ENCODE results near the gene PCYT1B.

Gene PCYT1B

DNA sequence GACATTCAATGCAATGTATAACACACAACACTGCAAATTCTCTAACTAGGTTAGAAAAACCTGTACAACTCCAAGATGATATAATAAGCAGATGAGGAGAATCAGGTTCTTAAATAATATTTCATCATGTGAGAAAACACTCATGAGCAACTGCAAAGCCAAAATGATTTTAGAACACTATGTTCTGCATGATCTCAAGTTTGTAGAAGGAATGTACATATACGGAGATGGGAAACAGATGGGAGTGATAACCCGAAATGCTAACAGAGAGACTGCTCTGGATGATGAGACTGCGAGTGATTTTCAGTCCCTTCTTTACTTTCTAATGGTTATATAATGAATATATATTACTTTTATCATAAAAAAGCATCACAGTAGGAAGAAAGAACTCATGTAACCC, 80.9 kb downstream of the PCYT1B start:
- TF ChIP-seq, protein P1, sequence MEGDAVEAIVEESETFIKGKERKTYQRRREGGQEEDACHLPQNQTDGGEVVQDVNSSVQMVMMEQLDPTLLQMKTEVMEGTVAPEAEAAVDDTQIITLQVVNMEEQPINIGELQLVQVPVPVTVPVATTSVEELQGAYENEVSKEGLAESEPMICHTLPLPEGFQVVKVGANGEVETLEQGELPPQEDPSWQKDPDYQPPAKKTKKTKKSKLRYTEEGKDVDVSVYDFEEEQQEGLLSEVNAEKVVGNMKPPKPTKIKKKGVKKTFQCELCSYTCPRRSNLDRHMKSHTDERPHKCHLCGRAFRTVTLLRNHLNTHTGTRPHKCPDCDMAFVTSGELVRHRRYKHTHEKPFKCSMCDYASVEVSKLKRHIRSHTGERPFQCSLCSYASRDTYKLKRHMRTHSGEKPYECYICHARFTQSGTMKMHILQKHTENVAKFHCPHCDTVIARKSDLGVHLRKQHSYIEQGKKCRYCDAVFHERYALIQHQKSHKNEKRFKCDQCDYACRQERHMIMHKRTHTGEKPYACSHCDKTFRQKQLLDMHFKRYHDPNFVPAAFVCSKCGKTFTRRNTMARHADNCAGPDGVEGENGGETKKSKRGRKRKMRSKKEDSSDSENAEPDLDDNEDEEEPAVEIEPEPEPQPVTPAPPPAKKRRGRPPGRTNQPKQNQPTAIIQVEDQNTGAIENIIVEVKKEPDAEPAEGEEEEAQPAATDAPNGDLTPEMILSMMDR (IDR thresholded peaks at IDR 0.05; ENCODE audit: low read depth, low read length), result no peak
- H3K4me3 ChIP-seq (ENCODE audit: low read depth, low read length), result no peak overlapping the region

DNA sequence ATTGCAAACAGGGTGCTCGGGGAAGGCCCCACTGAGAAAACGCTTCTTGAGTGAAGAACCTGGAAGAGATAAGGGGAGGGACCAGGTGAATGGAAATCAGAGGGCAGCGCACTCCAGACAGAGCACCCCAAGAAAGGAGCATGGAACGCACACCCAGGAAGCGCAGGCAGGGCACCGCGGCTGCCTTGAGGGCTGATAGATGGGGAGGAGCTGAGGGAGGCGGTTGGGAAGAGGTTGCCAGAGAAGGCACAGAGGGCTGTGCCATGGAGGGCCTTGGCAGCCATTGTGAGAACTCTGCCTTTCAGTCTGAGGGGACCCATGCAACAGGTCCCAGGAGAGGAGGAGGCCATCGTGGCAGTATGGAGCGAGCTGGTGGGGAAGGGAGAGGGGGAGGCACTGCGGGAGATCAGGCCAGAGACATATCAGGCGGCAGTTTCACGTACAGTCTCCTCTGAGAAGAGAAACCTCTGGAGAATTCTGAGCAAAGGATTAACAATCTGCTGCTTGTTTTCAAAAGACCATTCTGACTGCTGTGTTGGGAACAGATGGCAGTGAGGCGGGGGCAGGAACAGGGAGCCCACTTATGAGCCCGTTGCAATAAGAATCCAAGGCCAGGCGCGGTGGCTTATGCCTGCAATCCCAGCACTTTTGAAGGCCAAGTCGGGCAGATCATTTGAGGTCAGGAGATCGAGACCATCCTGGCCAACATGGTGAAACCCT, 83.7 kb downstream of the PCYT1B start:
- TF ChIP-seq, protein P1 (IDR thresholded peaks at IDR 0.05; ENCODE audit: low read depth, low read length), result no peak
- H3K4me3 ChIP-seq (ENCODE audit: low read depth, low read length), result no peak overlapping the region

DNA sequence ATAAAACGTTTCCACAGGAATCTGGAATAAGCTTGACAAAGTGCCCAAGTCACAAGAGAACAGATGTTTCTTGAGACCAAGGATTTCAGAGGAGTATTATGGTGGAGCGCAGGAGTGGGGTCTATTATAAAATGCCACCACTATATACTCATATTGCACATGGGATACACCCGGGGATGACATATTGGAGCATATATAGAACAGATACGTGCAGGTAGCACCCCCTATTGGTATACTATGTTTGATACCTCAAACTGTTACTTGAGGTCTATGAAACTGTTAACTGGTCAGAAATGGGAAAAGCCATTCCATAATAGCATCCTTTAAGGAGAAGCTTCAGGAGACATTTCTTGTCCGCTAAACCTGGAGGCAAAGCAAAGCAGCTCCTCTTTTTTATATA, 86.0 kb downstream of the PCYT1B start:
- TF ChIP-seq, protein P1 (IDR thresholded peaks at IDR 0.05; ENCODE audit: low read depth, low read length), result no peak
- no peak overlapping the region for H3K4me3 ChIP-seq (ENCODE audit: low read depth, low read length)

DNA sequence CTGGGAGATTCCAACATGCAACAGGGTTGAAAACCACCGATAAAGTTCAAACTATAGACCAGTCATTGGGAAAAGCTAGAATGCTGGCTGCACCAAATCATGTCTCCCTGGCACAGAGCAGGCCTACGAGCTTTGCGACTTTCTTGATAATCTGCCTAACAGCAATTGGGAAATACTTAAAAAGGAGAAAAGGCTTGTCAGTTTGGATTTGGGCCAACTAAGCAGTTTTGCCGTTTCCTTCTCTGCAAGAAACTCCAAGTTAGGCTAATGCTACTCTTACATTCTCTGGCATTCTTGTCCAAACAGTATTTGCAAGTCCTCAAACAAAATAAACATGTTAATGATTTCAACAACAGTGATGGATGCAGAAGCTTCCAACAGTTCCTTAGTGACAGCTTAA, 94.1 kb downstream of the PCYT1B start:
- H3K4me3 ChIP-seq (ENCODE audit: low read depth, low read length), result no peak overlapping the region
- TF ChIP-seq, protein P1 (IDR thresholded peaks at IDR 0.05; ENCODE audit: low read depth, low read length), result no peak

DNA sequence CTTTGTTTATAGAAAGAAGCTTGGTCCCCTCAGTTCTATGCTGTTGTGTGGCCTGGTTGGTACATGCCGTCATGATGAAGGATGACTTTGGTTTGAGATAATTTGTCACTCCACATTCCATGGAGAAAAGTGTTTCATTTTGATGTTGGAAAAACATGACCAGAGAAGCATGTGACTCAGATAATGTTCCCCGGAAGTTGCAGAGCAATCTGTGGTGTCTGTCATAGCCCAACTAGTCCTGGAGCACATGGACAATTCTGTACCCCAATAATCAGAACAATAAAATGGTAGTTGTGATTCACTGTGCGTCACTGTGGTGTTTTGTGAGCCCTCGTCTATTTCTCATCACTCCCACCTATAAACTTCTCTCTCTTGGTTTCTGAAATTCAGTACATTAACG, 97.0 kb downstream of the PCYT1B start:
- TF ChIP-seq, protein P1 (IDR thresholded peaks at IDR 0.05; ENCODE audit: low read depth, low read length), result no peak

DNA sequence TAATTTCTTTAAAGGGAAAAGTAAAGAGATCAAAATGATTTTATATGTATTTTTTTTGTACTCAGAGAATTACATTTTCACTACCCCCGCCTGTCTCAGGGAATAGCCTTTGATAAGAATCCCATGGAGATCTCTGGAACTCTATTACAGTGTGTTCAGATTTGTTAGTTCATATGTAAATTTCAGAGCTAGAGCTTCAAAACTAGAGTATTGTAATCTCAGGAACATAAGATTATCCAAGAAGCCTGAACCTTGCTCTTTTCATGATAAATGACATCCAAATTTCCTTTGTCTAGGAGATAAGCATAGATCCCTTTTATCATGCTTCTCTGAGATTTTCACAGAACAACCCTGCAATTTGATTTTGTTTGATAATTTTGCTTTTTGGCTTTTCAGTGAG, 99.2 kb downstream of the PCYT1B start:
- TF ChIP-seq, protein P1 (IDR thresholded peaks at IDR 0.05; ENCODE audit: low read depth, low read length), result no peak
- no peak overlapping the region for H3K4me3 ChIP-seq (ENCODE audit: low read depth, low read length)

More for the DNA sequence above, 97.0 kb downstream of the PCYT1B start:
- H3K4me3 ChIP-seq (ENCODE audit: low read depth, low read length), result no peak overlapping the region

DNA sequence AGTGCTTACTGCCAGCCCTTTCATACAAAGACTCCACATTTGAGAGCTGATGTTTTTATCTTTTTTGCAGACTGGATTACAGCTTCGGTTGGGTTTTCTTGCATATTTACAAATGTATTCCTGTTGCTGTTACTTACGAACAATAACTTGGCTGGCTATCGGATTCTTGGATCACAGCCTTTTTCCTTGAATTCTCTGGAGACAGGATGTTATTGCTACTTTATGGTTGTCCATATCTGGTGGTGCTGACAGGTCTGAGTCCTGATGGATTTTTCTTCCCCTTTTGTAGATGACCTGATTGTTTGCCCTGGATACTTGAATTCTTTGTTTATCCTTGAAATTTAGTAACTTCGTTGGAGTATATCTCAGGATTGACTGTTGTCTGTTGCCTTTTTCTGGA, 104.4 kb downstream of the PCYT1B start:
- no peak overlapping the region for H3K4me3 ChIP-seq (ENCODE audit: low read depth, low read length)
- TF ChIP-seq, protein P1 (IDR thresholded peaks at IDR 0.05; ENCODE audit: low read depth, low read length), result no peak

All from WI38 (cell line).